NCI-H460 (cell line): ENCODE measurements around the gene IL4I1. TPM values are rescaled to one million over a fixed set of nuclear protein-coding genes. Genes with fewer than 3 reads are reported as not detected.
"Not testable (repeated sequence)": the region's sequence is repeated elsewhere in the genome, so short reads cannot be mapped to it uniquely, and the experiment has no call there.

Experiments
- DNase-seq: peaks from one replicate; pipeline ENCODE4 v3.0.0-alpha.2; 2016; ENCODE audit warnings: low read depth; ENCODE audit errors: extremely low read depth
- total RNA-seq: library from RNA; depleted of rRNA; stranded (reverse); fragments of >200 nt; shearing (Covaris generic); gene quantifications from 2 replicates; pipeline ENCODE4 v1.2.3, GENCODE V29; 2014

IL4I1 gene
- total RNA-seq, 1 experiment from 2014 or later: not detected

- no peak for DNase-seq
These were observed 28.8 kb upstream of the IL4I1 start for GRCh38 chr19:49925486-49925885.

- not testable (repeated sequence) for DNase-seq
These were observed 28.2 kb upstream of the IL4I1 start for GRCh38 chr19:49924881-49925210.

GRCh38 chr19:49924004-49924880, 27.6 kb upstream of the IL4I1 start:
- no peak for DNase-seq

- DNase-seq: no peak
These were observed 26.6 kb upstream of the IL4I1 start for GRCh38 chr19:49923055-49924003.

- no peak for DNase-seq
These were observed 25.4 kb upstream of the IL4I1 start for GRCh38 chr19:49921871-49922795.

- DNase-seq: no peak
These were observed 24.1 kb upstream of the IL4I1 start for GRCh38 chr19:49920624-49921363.

- no peak for DNase-seq
These were observed 21.4 kb upstream of the IL4I1 start for GRCh38 chr19:49918089-49918488.

GRCh38 chr19:49916839-49917733, 20.4 kb upstream of the IL4I1 start:
- no peak for DNase-seq

- no peak for DNase-seq
These were observed 18.6 kb upstream of the IL4I1 start for GRCh38 chr19:49915271-49915670.

- no peak for DNase-seq
These were observed 17.0 kb upstream of the IL4I1 start for GRCh38 chr19:49913720-49914119.

- DNase-seq: no peak
These were observed 16.4 kb upstream of the IL4I1 start for GRCh38 chr19:49912965-49913685.

- no peak for DNase-seq
These were observed 14.9 kb upstream of the IL4I1 start for GRCh38 chr19:49911381-49912145.

GRCh38 chr19:49910179-49910578, 13.5 kb upstream of the IL4I1 start:
- no peak for DNase-seq

- no peak for DNase-seq
These were observed 12.1 kb upstream of the IL4I1 start for GRCh38 chr19:49908480-49909420.

GRCh38 chr19:49907745-49908446, 11.2 kb upstream of the IL4I1 start:
- no peak for DNase-seq
